Adrenal gland (tissue), 5 donors: Measurements from ENCODE around the gene MITF.

Experiments
- CTCF ChIP-seq, 6 experiments: fragments of 450-650 bp in 4 of 6; fragments of 200-600 bp in 2 of 6; sonication (generic) in 1 of 6; IDR thresholded peaks; 1 replicate in 5 of 6; 2 replicates in 1 of 6; pipeline versions ENCODE4 v1.5.1 to v1.8.0; 2016 to 2021; ENCODE audit warnings: antibody characterized with exemption in 6 of 6, mild to moderate bottlenecking in 2 of 6, moderate library complexity in 1 of 6
- POLR2A ChIP-seq, 2 donors: fragments of 450-650 bp; IDR thresholded peaks; one replicate each; pipeline ENCODE4 v1.6.1; 2017; ENCODE audit warnings: antibody characterized with exemption in 2 of 2, mild to moderate bottlenecking in 2 of 2, moderate library complexity in 1 of 2
- donor health status: DM: no; HTN: no; CAD: no.

- TF ChIP-seq POLR2A (IDR thresholded peaks at IDR 0.05) (no peak), CTCF (IDR thresholded peaks at IDR 0.05) (no peak)
Measured at GRCh38 chr3:69735893-69736292, 3.4 kb upstream of the MITF start.
